GM19438 (cell line): ENCODE data around the gene ARSH.
"Not testable (repeated sequence)": the region's sequence is repeated elsewhere in the genome, so short reads cannot be mapped to it uniquely, and the experiment has no call there.

Experiments used
- ATAC-seq: cut with Tn5 transposase; IDR thresholded peaks from one replicate; pipeline ENCODE4 v1.9.1; 2021; ENCODE audit warnings: low read depth; ENCODE audit not compliant: unreplicated experiment

ARSH gene

DNA sequence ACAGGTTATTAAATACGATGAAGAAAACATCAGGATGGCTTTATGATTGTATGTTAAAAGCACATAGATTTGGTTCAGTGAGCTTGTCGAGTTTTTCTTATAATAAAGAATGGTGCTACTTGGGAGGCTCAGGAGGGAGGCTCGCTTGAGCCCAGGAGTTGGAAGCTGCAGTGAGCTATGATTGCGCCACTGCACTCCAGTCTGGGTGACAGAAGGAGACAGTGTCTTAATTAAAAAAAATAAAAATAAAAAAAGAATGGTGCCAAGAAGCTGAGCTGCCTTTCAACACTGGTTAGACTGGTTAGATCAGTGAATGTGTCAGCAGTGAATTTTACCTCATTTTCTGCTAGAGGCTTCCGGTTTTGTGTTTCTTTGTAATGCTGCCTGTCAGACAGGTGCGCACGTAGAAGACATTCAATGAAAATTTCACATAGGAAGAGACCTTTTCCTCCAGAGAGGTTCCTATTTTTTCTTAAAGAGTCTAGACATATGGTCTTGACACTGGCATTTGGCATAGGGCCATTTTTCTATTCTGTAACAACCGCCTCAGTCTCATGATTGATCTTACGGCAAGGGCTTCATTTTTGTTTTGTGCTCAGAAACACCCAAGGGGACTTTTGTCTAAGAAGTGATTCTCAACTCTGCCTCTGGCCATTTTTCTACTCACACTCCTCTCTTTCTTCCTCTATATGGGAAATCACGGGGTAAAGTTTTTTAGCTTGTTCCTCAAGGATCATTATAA is 19.9 kb downstream of the ARSH start:
- no peak for ATAC-seq

DNA sequence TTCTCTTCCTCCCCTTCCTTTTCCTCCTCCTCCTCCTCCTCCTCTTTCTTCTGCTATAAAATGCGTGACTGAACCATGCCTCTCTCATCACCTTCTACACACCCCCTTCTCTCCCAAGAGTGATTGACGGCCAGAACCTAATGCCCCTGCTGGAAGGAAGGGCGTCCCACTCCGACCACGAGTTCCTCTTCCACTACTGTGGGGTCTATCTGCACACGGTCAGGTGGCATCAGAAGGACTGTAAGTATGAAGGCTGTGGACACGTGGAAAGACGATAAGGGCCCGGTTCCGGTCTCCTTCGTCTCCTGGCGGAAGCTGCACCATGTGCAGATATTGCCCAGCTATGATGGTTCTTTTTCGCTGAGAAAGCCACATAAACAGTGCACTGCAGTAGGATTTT is 22.8 kb downstream of the ARSH start:
- ATAC-seq: no peak

- no peak for ATAC-seq
These were observed 30.9 kb downstream of the ARSH start for GRCh38 chrX:3037218-3037617.

DNA sequence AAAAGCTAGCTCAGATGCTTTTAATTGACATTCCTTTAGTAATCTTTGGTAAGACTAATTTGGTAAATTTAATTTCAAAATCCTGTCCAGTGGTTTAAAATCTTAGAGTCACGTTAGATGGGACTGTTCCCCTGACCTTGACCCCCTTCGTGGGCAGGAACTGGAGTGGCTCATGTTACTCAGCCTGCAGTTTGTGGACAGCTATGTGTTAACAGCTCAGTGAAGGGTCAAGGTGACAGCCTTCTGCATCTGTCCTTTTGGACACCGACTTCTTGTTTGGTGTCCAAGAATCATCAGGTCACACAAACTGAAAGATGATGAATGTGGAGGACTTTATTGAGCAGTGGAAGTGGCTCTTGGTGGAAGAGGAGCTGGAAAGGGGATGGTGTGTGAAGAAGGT is 37.9 kb downstream of the ARSH start:
- ATAC-seq: no peak

GRCh38 chrX:3044671-3045070 is 38.3 kb downstream of the ARSH start:
- ATAC-seq: no peak

DNA sequence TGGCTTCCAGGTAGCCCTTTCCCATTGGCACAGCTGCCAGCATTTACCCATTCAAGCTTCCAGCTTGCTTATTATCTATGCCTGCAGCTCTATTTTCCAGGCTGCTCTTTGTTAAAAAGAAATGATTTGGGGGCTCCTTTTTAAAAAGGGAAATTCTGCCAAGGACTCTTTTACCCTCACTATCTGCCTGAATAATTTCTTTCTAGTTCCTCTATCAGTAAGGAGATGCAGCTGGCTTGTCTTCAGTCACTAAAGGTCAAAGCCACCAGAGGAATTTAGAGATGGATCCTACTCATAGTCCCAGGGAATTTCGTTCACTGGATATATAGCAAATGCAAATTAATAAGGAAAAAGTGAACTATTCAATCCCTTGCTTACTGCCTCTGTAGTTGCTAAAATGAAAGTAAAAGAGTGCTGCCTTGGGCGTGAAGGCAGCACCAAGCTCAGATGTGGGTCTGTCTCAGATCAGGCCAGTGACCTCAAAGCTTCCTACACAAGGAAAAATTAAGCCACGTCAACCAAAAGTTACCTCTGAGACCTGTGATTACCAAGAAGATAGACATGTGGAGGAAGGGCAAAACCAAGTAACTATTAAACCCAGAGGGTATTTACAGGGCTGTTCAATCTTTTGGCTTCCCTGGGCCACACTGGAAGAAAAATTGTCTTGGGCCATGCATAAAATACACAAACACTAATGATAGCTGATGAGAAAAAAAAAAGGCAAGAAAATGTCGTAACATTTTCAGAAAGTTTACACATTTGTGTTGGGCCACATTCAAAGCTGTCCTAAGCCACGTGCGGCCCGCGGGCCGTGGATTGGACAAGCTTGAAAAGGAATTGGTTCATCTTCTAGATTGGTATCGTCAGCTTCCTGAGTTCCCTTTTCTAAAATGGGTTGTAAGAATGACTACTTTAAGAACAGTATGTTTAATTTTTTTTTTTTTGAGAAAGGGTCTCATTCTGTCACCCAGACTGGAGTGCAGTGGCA is 40.2 kb downstream of the ARSH start:
- ATAC-seq: no peak

DNA sequence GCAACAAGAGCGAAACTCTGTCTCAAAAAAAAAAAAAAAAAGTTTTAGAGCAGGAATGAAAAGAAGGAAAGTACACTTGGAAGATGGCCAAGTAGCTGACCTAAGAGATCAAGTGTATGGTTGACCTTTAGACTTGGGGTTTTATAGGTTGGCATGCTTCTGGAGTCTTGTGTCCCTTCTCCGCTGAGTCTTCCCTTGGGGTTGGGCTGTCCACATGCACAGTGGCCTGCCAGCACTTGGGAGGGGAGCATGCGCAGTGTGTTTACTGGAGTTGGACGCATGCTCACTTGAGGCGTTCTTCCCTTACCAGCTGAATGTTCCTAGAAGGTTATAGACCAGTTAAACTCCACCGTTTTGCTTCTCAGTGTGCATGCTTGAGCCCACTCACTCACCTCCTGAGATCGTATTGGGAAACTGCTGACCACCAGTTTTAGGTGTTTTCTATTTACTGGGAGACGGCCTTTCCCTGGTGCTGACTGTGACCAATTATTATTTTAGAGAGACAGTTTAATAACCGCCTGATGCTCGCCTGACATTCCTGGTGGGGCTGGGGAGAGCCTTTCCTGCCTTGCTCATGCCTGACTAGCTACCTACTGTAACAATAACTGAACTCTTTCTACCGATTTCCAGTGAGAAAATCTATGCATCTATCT is 44.3 kb downstream of the ARSH start:
- not testable (repeated sequence) for ATAC-seq

- no peak for ATAC-seq
These were observed 46.5 kb downstream of the ARSH start for GRCh38 chrX:3052860-3053259.

DNA sequence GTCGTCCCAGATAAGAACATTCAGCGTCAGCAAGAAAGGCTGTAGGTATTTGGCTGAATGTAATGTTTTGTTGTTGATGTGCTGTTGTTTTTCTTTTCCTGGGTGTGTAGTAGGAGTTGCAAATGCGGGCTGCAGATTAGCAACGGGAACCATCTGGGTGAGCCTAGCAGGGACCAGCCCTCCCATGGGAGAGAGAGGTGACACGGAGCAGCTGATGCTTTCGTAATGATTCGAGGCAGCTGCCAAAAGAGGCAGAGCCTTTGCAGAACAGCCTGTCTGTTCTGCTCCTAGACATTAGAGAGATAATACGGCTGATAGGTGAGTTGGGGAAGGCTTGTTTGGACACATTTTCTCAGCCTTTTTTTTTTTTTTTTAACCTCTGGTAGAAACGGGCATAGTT is 60.2 kb downstream of the ARSH start:
- ATAC-seq: no peak

DNA sequence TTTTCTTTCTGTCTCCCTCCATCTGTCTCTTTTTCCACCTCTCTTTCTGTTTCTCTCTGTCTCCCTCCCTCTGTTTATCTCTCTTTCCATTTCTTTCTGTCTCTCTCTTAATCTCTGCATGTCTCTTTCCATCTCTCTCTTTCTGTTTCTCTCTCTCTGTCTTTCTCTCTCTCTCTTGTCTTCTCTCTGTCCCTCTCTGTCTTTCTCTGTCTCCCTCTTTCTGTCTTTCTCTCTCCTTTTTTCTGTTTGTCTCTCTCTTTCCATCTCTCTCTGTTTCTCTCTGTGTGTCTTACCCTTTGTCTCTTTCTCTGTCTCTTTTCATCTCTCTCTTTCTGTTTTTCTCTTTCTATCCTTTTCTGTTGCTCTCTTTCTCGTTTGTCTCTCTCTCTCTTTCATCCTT is 69.6 kb downstream of the ARSH start:
- ATAC-seq: no peak

DNA sequence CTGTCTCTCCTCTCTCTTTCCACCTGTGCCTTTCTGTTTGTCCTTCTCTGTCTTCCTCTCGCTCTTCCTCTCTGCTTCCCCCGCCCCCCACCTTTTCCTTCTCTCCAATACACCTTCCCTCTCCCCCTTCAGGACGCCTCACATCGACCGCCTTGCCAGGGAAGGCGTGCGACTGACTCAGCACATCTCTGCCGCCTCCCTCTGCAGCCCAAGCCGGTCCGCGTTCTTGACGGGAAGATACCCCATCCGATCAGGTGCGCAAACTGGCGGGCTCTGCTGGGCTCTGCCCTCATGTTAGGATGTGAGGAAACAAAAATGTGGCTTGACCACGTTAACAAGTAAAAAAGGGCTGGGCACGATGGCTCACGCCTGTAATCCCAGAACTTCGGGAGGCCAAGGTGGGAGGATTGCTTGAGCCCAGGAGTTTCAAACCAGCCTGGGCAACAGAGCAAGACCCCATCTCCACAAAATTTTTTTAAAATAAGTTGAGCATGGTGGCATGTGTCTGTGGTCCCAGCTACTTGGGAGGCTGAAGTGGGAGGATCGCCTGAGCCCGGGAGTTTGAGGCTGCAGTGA is 70.2 kb downstream of the ARSH start:
- ATAC-seq: no peak
